AG09309 (cell line): ENCODE measurements around the gene RALGAPA1.

Experiments
- DNase-seq: peaks from one replicate; pipeline ENCODE4 v3.0.0-alpha.2; 2010; ENCODE audit warnings: low read depth
- H3K4me3 ChIP-seq: 2 replicates; pipeline ENCODE4 v1.5.1; 2011; ENCODE audit warnings: mild to moderate bottlenecking, low read depth, low read length, moderate library complexity; ENCODE audit not compliant: control insufficient read depth
- CTCF ChIP-seq: IDR thresholded peaks from 2 replicates; pipeline ENCODE4 v1.5.1; 2011; ENCODE audit warnings: mild to moderate bottlenecking, low read depth, low read length, inconsistent platforms; ENCODE audit not compliant: insufficient read depth, control insufficient read depth; ENCODE audit errors: missing control alignments

RALGAPA1 gene

DNA sequence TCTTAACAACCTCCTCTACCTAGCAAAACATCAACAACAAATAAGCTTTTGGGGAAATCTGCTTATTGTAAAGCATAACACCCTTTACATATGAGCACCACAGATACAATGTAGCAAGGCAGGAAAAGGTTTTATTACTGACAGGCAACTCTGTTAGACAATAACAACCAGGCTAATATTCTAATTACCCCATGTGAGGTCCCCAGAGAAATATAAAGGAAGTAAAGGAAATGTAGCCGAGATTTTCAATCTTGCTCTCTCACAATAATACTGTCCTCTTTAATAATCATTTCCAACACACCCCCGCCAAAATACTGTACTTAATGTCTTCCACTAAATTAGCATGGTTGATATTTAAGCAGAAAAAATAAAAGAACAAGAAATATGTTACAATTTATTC lies 289.1 kb downstream of the RALGAPA1 start:
- H3K4me3 ChIP-seq = no peak overlapping the region
- no peak for DNase-seq
- TF ChIP-seq CTCF = no peak

DNA sequence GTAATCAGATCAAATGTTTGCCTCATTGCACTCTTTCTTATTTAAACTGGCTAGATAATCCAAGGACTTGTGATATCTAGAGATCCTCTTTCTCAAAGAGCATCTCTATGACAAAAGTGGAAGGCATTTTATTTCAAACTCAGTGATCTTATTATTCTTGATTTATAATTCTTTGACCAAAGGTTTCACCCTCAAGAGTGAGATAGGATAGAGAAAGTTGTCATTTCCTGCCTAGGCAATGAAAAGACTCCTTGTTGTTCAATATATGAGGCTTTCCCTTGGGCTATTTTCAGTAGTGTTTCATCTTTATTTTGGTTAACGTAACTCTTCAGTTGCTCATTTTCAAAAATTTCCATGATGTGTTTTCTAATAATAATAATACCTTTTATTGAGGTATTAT lies 293.2 kb downstream of the RALGAPA1 start:
- H3K4me3 ChIP-seq = no peak overlapping the region
- TF ChIP-seq CTCF = no peak
- no peak for DNase-seq

DNA sequence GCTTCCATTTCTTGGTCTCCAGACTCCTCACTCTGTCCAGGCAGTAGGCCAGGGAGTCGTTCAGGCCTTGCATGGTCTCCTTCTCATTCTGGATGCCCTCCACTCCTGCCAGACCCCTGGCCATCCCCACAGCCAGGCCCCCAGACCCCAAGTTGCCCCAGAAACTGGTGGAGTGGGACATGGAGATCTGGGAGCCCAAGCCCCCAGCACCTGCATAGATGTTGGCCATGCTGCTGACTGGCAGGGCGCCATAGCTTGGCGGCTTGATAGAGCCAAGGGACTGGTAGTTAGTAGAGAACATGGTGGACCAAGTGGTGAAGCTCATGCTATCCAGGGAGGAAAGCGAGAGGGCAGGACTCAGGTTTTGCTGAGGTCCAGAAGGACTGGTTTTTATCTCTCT lies 296.3 kb downstream of the RALGAPA1 start:
- no peak for TF ChIP-seq CTCF
- no peak for DNase-seq
- H3K4me3 ChIP-seq = no peak overlapping the region

DNA sequence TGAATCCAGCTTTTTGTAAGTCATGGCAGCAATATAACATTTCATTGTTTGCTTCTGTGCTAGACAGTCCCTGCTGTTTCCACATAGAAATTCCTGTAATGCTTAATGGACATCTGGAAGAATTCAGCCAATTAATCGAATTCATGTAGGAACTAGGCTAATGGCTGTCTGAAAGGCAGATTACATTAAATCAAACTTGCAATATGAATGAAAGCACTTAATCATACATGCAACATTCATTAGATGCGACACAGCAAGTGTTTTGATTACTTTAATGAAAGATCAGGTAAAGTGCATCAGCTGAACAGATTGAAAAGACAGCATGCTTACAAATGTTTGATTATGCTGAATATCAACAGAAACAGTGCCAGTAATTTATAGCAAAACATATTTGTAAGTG lies 299.2 kb downstream of the RALGAPA1 start:
- no peak for TF ChIP-seq CTCF
- H3K4me3 ChIP-seq = no peak overlapping the region
- no peak for DNase-seq

DNA sequence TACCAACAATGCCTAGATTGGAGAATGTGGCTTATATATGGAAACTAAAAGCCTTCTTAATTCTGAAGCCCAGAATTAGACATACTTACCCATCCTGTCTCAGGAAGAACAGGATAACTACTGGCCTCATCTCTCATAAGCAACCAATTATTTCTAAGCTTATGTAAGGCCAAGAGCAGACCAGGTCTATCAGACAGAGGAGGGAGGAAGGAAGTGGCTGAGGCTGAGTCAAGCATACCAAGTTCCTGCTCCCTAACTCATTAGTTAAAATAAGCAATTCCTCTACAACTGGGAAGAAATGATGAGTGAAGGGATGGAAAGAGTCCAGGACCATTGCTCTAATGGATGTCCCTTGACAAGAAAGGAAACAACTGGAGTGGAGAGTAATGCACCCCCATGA lies 302.2 kb downstream of the RALGAPA1 start:
- TF ChIP-seq CTCF = no peak
- H3K4me3 ChIP-seq = no peak overlapping the region
- DNase-seq = no peak

- TF ChIP-seq CTCF = no peak
These were observed 302.6 kb downstream of the RALGAPA1 start for GRCh38 chr14:35506461-35506860.

DNA sequence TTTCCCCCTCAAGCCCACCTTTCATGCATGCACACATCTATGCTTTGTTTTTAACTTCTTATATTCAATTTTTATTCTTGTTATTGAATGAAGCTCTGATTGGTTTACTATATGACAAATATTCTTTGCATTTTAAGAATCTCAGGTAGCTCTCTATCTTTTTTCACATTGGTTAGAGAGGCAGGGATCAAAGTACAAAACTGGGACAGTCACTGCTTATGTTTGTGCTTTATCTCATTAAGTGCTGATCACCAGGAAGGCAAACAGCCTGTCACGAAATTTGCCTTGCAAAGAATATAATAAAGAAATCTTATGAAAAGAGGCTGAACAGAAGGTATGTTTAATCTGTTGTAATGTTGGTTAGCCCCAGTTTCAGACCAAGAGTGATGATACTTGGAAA lies 304.8 kb downstream of the RALGAPA1 start:
- no peak for DNase-seq
- H3K4me3 ChIP-seq = no peak overlapping the region
- TF ChIP-seq CTCF = no peak

More at GRCh38 chr14:35506461-35506860, 302.6 kb downstream of the RALGAPA1 start:
- DNase-seq = no peak
- no peak overlapping the region for H3K4me3 ChIP-seq
